ENCODE measurements around the gene RNF39. TPM values are rescaled to one million over a fixed set of nuclear protein-coding genes. Genes with fewer than 3 reads are reported as not detected.

RNF39 gene
- total RNA-seq, 4 donors from 2014 or later, result 0.27 to 0.95 TPM; not detected in 2

DNA sequence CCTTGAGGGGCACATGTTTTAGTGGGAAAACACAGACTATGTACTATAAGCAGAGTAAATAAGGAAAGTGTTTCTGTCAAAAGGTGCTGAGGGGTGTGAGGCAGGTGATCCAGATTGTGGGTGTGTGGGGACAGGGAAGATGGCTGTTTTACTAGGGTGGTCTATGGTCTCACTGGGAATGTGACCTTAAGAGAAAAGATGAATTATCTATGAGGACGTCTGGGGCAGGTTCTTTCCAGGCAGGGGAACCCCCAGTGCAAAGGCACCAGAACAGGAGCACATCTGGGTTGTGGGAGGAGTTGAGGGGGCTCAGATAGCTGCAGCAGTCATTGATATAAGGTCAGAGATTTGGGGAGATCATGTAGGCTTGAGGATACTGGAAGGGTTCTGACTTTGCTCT lies 32.7 kb downstream of the RNF39 start:
- in situ Hi-C loops (cut with MboI; ENCODE audit: low pct_ligation_motif_present in 1 of 4, low pct_unique_long_range_greater_than_20kb in 1 of 4, low sequenced_read_pairs in 3 of 4), result no loop called here
- Histone ChIP-seq H3K4me1 (no peaks in the 10 kb centered on the region), H3K27ac (no peak overlapping the region), H3K4me3 (no peak overlapping the region), H3K9me3 (no peaks in the 10 kb centered on the region), H3K36me3 (no peaks in the 10 kb centered on the region), H3K27me3 (no peaks in the 10 kb centered on the region)
- TF ChIP-seq POLR2AphosphoS5 (IDR thresholded peaks at IDR 0.05) (no peak), EP300 (IDR thresholded peaks at IDR 0.05; ENCODE audit: low read depth) (no peak), POLR2A (IDR thresholded peaks at IDR 0.05) (no peak)
- TF ChIP-seq, protein P1, sequence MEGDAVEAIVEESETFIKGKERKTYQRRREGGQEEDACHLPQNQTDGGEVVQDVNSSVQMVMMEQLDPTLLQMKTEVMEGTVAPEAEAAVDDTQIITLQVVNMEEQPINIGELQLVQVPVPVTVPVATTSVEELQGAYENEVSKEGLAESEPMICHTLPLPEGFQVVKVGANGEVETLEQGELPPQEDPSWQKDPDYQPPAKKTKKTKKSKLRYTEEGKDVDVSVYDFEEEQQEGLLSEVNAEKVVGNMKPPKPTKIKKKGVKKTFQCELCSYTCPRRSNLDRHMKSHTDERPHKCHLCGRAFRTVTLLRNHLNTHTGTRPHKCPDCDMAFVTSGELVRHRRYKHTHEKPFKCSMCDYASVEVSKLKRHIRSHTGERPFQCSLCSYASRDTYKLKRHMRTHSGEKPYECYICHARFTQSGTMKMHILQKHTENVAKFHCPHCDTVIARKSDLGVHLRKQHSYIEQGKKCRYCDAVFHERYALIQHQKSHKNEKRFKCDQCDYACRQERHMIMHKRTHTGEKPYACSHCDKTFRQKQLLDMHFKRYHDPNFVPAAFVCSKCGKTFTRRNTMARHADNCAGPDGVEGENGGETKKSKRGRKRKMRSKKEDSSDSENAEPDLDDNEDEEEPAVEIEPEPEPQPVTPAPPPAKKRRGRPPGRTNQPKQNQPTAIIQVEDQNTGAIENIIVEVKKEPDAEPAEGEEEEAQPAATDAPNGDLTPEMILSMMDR (IDR thresholded peaks at IDR 0.05), result no peak
- WGBS, 2 donors (ENCODE audit: low coverage in 1 of 2), result 58% methylated on average over 1 of the region's 1 CpG; no CpG with 5 or more reads in 1 of the 2 donors
- no peak for DNase-seq
- intact Hi-C loops (cut with DNase I; ENCODE audit: low total_unique reads), result no loop called here

DNA sequence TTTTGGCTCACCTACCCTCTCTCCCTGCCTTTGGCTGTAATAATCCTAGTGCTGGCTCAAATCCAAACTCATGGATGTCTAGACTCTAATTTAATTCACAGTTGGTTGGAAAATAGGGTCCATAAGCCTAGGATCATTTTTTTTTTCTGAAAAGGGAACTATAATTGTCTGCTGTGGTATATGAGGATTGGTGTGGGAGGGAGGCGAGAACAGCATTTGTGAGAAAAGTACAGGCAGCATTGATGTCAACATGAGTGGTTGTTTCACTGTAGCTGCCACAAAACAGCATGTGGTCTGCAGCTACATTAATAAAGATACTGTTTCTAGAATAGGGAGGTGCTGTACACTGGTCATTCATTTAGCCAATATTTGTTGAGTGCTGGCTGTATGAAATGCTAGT lies 33.1 kb downstream of the RNF39 start:
- TF ChIP-seq POLR2A (IDR thresholded peaks at IDR 0.05) (no peak), EP300 (IDR thresholded peaks at IDR 0.05; ENCODE audit: low read depth) (no peak), POLR2AphosphoS5 (IDR thresholded peaks at IDR 0.05) (no peak)
- TF ChIP-seq, protein P1 (IDR thresholded peaks at IDR 0.05), result no peak
- no peaks in the 10 kb centered on the region for H3K4me1 ChIP-seq
- H3K27me3 ChIP-seq, result no peaks in the 10 kb centered on the region
- H3K27ac ChIP-seq, result no peak overlapping the region
- no peaks in the 10 kb centered on the region for H3K36me3 ChIP-seq
- WGBS, 2 donors (ENCODE audit: low coverage in 1 of 2), result 95% methylated on average over 1 of the region's 1 CpG; no CpG with 5 or more reads in 1 of the 2 donors
- in situ Hi-C loops (cut with MboI; ENCODE audit: low pct_ligation_motif_present in 1 of 4, low pct_unique_long_range_greater_than_20kb in 1 of 4, low sequenced_read_pairs in 3 of 4) (no loop called here), intact Hi-C loops (cut with DNase I; ENCODE audit: low total_unique reads) (no loop called here)
- H3K9me3 ChIP-seq, result no peaks in the 10 kb centered on the region
- DNase-seq, result no peak
- H3K4me3 ChIP-seq, result no peak overlapping the region

DNA sequence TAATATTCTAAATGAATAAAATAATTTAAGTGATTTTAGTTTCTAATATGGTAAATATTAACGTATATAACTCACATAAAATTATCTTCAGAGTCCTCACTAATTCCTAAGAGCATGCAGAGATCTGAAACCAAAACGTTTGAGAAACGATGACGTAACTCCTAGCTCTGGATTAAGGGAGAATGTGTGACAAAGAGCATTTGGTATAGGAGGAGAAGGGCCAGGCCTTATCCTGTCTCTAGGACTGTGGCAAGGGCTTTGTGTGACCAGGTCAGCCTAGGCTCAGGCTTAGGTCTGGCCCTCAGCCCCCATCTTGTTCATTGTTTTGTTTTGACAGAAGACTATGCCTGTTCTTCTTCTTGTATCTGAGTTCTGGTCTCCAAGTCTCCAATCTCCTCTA lies 33.7 kb downstream of the RNF39 start:
- Histone ChIP-seq H3K36me3 (no peaks in the 10 kb centered on the region), H3K27ac (no peak overlapping the region), H3K4me3 (no peak overlapping the region), H3K27me3 (no peaks in the 10 kb centered on the region), H3K9me3 (no peaks in the 10 kb centered on the region), H3K4me1 (no peaks in the 10 kb centered on the region)
- in situ Hi-C loops (cut with MboI; ENCODE audit: low pct_ligation_motif_present in 1 of 4, low pct_unique_long_range_greater_than_20kb in 1 of 4, low sequenced_read_pairs in 3 of 4) (no loop called here), intact Hi-C loops (cut with DNase I; ENCODE audit: low total_unique reads) (no loop called here)
- 66 to 75% methylated on average over 4 of the region's 4 CpGs for WGBS, 2 donors (ENCODE audit: low coverage in 1 of 2)
- TF ChIP-seq EP300 (IDR thresholded peaks at IDR 0.05; ENCODE audit: low read depth) (no peak), POLR2A (IDR thresholded peaks at IDR 0.05) (no peak), POLR2AphosphoS5 (IDR thresholded peaks at IDR 0.05) (no peak)
- TF ChIP-seq, protein P1 (IDR thresholded peaks at IDR 0.05), result no peak
- DNase-seq, result no peak

DNA sequence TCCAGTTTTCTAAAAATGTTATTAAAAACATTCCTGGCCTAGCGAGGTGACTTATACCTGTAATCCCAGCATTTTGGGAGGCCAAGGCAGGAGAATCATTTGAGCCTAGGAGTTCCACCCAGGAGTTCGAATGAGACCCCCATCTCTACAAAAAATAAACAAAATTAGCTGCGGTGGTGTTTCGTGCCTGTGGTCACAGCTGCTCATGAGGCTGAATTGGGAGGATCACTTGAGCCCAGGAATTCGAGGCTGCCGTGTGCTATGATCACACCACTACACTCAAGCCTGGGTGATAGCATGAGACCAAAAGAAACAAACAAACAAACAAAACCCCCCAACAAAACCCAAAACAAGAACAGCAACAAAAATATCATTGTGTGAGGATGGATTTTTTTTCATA lies 34.3 kb downstream of the RNF39 start:
- H3K27ac ChIP-seq, result no peak overlapping the region
- H3K4me3 ChIP-seq, result no peak overlapping the region
- no peaks in the 10 kb centered on the region for H3K9me3 ChIP-seq
- H3K36me3 ChIP-seq, result no peaks in the 10 kb centered on the region
- no peaks in the 10 kb centered on the region for H3K4me1 ChIP-seq
- in situ Hi-C loops (cut with MboI; ENCODE audit: low pct_ligation_motif_present in 1 of 4, low pct_unique_long_range_greater_than_20kb in 1 of 4, low sequenced_read_pairs in 3 of 4), result no loop called here
- no peak for TF ChIP-seq EP300 (IDR thresholded peaks at IDR 0.05; ENCODE audit: low read depth)
- TF ChIP-seq POLR2A (IDR thresholded peaks at IDR 0.05), result no peak
- no peak for TF ChIP-seq POLR2AphosphoS5 (IDR thresholded peaks at IDR 0.05)
- TF ChIP-seq, protein P1 (IDR thresholded peaks at IDR 0.05), result no peak
- intact Hi-C loops (cut with DNase I; ENCODE audit: low total_unique reads), result no loop called here
- 88 to 95% methylated on average over 6 of the region's 6 CpGs for WGBS, 2 donors (ENCODE audit: low coverage in 1 of 2)
- no peak for DNase-seq
- H3K27me3 ChIP-seq, result no peaks in the 10 kb centered on the region

Measured in transverse colon (tissue), 4 donors.